NCI-H526 (cell line): Measurements from ENCODE around the gene DNAJB6.

Experiments
- DNase-seq, 2 experiments: peaks; one replicate each; lab custom pipeline; 2025; lab: John Stamatoyannopoulos, UW

The DNAJB6 gene

DNA sequence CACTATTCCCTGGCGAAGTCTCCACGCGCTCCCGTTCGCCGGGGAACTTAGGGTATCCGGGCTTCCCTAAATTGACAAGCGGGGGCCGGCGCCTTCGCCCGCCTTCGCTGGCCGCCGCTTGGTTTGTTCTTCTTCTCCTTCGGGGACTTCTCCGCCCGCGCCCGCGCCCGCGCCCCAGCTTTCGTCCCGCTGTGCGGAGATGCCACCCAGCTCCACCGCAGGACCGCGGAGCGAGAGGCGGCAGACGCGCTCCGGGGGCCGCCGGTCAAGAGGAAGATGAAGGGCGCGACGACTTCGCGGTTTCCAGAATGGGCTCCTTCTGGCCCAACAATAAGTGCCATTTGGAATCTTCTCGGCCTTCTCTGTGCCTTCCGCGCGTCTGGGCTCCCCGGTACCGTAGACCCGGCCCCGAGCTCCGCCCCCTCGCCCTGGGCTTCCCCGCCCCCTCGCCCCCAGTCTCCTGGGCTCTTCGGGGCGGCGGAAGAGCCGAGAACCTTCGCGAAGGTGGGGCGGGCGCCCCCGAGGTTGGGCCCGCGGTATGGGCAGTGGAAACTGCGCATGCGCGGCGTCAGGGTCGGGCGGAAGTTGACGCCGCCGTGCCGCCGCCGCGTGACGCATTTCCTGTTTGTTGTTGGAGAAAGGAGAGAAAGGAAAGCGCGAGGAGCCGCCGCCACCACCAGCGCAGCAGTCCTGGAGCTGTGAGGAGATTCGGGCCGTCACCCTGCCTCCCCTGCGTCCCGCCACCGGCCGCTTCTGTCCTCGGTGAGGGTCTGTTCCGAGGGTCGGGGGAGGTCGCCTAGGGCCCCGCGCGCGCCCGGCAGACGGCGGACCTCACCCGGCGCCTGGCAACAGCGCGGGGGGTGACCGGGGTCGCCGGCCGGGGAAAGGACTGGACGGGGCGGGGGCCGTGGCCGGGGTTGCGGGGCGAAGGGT, at the start of gene DNAJB6:
TSS of gene DNAJB6 (plus strand) at position 622 of the 933 bp plus-strand sequence. CDS start 21,569 bp downstream, outside the sequence.
- peak; percentile 87 to 97 for DNase-seq

DNA sequence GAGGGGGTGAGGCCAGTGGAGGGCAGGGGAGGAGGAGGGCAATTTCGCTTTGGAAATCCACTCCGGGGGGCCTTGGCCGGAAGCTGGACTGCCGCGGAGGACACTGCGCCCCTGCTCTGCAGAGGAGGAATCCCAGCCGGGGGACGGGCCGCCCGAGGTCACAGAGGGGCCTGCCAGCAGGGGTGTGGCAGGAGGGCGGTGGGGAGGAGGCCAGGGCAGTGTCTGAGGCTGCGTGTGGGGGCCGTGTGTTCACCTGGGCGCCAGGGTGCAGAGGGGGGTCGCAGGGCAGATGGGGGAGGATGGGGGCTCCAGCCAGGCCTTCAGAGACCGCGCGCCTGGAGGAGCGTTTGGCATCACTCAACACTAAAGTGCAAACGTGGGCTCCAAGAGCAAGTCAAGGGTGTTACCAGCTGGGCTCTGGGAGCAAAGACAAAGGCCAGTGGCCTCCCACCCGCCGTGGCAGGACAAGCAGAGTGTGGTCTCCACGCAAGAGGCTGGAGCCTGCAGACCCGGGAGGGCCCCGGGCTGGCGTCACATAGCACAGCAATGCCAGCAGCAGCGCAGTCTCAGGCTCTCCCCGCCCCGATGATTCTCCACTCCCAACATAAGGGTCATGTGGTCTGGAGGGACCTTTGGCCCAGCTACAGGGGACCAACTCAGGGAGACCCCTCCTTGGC, 45.3 kb upstream of the DNAJB6 start:
- DNase-seq = no peak

DNA sequence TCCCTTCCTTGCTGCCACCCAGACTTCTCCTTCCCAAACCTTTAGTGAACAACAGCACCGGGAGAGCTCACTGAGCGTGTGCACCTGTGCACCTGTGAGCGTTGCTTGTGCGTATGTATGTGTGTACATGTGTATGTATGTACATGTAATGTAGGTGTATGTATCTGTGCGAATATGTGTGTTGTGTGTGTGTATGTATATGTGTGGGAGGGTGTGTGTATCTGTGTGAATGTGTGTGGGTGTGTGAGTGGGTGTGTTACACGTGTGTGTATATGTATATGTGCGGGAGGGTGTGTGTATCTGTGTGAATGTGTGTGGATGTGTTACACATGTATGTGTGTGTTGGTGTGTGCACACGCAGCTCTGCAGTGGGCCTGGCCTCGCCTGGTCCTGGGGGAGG, 44.5 kb upstream of the DNAJB6 start:
- DNase-seq = no peak

DNA sequence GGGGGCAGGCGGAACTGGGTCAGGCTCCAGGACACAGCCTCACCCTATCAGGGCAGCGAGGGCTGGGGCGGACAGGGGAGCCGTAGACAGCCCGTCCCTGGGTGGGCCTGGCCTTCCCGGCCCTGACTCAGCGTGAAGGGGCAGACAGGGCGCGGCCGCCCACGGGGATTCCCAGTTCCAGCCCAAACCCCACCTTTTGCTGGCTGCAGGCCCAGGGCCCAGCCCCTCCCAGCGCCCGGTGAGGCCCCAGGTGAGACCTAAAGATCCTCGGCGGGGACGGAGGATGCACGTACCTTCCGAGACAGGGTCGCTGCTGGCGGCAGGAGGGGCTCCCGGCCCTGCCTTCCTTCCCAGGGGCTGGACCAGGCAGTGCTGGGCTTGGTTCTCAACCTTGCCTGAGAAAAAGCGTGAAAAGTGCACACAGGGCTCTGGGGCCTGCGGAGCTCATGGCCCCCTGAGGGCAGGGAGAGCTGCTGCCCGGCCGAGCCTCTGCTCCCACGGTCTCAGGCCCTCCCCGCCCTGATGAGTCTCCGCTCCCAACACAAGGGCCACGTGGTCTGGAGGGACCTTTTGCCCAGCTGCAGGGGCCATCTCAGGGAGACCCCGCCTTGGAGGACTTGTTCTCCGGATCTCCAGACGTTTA, 43.9 kb upstream of the DNAJB6 start:
- DNase-seq = no peak

DNA sequence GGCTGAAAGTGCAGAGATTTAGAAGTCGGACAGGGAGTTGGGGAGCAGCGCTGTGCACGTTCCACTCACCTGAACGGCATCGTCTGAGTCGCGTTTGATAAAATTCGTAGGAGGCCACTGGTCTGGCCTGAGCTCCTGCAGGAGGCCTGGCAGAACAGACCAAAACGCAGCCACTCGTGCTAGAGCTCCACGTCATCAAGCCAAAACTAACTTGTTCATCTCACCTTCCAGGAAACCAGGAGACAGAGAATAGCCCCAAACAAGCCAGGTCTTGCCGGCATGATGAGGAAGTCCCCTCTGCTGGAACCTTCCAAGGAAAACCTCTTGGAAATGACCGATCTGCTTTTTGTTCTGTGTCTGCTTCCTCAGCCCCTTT, 43.4 kb upstream of the DNAJB6 start:
- no peak for DNase-seq

DNA sequence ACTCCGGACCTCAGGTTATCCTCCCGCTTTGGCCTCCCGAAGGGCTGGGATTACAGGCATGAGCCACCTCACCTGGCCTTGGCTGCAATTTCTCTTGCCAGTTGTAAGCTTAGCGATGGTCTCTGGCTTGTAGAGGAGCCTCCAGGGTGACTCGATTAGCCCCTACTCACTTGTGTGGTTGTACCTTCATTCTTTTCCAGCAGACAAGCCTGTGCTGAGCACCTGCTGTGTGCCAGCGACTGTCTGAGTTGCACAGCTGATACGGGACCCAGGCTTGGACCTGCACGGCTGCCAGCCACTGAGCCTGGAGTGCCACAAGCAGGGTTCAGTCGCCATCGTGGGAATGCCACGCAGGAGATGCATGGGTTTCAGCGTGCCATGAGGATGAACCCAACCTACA, 42.0 kb upstream of the DNAJB6 start:
- DNase-seq = no peak

DNA sequence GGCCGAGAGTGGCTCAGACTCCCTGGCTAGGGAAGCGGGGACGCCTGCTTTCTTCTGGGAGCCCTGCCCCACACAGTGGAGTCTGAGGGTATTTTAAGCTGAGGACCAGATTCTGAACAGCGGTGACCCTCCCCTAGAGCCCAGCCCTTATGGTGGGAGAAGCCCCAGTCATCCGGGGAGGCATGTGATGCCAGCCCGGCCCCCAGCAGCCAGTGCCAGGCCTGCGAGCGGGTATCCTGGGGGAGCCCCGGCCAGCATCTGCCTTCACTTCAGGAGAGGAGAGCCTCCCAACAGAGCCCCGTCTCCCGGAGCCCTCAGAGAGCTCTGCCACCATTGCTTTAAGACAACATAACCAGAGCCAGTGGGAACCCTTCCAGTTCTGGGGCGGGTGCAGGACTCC, 41.5 kb upstream of the DNAJB6 start:
- no peak for DNase-seq

DNA sequence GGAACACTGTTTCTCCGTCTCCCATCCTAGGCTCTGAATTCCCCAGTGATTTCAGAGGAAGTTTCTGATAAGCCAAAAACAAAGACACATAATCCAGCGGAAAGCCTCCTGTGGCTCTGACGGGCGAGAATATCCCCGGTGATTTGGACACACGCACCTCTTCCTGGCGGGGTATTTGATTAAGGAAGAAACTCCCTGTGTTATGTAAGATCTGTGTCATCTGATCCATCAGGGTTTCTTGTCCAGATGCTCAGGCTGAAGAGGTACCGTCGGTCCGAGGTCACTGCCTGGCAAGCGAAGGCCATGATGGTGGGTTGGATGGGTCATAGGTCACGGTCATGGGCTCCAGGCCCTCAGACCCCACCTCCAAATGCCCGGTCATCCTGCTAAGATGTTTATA, 39.6 kb upstream of the DNAJB6 start:
- DNase-seq = no peak

DNA sequence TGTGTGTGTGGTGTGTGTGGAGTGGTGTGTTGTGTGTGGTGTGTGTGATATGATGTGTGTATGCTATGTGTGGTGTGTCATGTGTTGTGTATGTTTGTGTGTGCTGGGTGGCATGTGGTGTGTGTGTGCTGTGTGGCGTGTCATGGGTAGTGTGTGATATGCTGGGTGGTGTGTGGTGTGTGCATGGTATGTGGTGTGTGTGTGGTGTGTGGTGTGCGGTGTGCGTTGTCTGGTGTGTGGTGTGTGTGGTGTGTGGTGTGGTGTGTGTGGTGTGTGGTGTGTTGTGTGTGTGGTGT, 37.5 kb upstream of the DNAJB6 start:
- no peak for DNase-seq

DNA sequence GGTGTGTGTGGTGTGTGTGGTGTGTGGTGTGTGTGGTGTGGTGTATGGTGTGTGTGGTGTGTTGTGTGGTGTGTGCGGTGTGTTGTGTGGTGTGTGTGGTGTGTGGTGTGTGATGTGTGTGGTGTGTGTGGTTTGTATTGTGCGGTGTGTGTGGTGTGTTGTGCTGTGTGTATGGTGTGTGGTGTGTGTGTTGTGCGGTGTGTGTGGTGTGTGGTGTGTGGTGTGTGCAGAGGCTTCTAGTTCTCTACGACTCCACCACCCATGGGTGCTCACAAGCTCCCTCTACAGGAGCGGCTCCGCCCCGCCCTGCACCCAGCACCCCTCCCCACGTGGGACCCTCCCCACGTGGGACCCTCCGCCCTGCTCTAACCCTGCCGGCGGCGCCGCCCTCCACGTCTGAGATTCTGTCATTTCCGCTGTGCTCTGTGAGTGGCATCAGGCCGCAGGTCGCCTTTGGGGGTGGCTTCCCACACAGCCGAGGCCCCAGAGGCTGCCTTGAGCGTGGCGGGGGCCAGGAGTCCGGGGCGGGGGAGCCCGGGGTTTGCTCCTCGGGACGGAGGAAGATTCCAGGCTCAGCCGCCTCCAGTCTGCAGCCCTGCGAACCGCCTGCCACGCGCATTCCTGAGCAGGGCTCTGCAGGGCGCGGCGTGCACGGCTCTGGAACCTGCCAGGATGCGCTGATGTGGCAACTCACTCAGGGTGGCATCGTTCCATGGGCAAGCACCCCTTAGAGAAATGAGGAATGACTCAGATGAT, 37.0 kb upstream of the DNAJB6 start:
- no peak for DNase-seq

DNA sequence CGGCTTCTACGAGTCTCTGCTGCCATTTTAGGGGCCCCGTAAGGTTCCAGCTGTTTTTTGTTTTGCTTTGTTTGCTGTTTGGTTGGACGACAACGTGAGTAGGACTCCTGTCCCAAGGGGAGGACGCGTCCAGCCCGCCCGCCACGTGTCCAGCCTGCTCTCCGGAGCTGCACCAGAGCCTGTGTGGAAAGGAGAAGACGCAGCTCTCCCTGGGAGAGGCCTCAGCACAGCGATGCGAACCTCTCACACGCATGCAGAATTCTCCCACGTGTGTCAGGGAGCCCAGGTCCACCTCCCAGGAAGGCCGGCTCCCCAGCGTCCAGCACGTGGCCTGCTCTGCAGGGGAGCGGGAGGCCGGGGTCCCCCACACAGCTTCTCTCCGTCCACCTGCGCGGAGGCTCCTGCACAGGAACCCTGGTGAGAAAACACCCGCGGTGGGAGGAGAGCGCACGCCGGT, 36.4 kb upstream of the DNAJB6 start:
- no peak for DNase-seq

DNA sequence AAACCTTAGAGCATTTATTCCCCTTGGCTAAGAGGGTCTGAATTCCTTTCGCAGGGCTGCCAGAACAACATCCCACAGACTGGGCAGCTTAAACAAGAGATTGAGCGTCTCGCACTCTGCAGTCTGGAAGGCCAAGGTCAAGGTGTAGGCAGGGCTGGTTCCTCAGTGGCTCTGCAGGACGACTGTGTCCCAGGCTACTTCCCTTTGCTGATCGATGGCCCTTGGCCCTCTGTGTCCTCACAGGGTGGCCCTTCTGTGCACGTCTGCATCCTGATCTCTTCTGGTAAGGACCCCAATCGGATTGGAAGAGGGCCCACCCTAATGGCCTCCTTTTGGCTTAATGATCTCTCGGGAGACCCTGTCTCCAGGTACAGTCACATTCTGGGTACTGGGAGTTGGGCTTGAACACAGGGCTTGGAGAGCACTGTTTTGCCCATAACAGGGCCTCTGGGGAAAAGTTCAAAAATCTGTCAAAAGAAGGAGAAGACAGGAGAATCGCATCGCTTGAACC, 35.1 kb upstream of the DNAJB6 start:
- DNase-seq = no peak

DNA sequence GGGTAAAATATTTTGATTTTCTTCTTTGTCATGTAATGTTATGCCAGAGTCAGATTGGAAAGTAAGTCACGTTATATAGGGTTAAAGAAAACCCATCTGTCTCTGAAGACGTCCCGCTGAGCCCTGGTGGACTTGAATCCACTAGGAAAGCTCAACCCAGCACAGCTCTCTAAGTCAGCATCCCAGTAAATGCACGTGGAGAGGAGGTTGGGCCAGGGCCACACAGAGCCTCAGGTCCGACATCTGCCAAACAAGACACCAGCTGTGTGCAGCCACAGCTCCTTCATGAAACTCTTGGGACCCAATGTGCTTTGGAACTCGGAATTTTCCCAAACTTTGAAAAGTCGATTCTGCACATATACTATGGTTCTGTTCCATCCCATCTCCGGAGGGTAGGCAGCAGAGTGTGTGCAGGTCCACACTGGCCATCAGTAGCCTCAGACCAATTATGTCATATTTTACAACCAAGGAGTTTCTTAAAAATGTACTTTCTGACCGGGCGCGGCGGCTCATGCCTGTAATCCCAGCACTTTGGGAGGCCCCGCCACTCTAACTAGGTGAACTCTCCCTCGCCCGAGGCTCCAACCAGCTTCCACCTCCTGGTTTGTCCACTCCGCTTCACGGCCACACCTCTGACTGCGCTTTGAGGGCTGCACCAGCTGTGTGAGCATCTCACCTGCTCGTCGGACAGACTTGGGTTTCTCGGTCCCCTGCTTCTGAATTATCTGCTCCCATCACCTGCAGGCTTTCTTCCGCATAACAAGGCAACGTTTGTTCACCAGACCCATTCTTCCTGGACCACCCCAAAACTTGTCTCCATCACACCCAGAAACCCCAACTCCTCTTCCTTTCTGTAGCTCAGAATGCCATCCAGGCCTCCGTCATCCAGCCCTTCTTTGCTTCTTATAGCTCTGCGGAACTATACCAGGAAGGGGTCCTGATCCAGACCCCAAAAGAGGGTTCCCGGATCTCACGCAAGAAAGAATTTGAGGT, 29.7 kb upstream of the DNAJB6 start:
- no peak for DNase-seq

DNA sequence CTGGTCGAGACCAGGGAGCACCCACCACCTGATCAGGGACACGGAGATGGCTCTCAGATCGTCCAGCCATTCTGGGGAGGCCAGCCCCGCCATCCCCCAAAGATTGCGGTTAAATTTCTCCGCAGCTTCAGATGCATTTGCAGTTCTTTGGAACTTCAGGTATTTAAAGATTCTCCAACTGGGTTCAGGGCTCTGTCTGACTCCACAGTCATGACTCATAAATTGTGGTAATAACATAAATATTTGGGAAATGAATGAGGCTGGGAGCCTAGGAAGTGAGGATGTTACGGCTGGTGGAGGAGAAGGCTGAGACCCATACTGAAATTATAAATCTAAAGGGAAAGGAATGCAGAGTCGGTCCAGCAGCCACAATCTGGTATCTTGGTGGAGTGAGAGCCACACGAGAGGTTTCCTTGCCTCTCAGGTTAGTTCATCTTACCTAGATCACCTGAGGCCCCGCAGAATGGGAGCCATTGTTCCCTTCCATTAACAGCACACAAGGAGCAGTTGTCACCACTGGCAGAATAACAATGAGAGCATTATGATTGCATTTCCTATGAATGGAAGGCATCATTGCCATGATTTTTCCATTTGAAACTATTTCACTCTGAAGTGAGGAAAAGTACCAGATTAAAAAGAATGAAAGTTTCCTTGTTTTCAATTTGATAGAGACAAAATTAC, 26.7 kb upstream of the DNAJB6 start:
- peak; percentile 70 to 75 for DNase-seq

DNA sequence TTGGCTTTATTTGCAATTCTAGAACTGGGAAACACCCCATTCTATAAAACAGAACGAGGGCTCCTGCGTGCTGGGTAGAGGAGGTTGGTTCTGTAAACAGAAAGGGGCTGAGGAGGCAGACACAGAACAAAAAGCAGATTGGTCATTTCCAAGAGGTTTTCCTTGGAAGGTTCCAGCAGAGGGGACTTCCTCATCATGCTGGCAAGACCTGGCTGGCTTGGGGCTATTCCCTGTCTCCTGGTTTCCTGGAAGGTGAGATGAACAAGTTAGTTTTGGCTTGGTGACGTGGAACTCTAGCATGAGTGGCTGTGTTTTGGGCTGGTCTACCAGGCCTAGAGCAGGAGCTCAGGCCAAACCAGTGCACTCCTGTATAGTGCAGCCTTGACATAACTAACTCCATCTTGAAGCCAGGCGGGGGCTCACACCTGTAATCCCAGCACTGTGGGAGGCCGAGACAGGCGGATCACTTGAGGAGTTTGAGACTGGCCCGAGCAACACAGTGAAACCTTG, 26.1 kb upstream of the DNAJB6 start:
- DNase-seq = peak in 1 of 2 experiments; percentile 58

DNA sequence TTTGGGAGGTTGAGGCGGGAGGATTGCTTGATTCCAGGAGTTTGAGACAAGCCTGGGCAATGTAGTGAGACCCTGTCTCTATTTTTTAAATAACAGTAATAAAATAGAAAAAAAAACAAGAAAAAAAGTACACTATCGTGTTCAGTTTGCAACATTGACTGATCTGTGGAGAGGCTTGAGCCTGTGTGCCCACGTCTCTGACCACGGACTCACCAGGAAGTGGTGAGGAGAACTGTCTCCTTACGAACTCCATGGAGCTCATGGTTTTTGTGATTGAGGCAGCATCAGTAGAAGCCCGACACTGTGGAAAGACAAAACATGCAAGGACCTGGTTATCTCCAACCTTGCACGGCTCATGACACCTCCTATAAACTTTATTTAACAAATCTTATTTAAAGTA, 23.9 kb upstream of the DNAJB6 start:
- no peak for DNase-seq

DNA sequence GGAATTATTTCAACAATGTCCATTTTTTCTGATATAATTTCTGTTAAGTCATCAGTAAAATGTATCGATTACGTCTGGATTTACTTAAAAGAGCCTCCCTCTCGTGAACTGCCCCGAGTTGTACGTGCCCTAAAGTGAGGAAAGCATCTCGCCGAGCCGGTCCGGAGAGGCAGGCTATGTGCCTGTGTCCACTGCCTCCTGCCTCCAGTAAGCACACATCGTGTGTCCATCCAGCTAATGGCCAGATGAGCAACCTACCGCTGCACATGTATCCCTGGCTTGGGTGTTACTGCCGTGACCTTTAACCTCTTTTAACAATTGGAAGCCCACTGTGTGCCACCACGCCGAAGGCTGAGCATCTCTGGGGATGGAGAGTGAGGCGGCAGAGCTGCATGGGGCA, 23.2 kb upstream of the DNAJB6 start:
- no peak for DNase-seq

DNA sequence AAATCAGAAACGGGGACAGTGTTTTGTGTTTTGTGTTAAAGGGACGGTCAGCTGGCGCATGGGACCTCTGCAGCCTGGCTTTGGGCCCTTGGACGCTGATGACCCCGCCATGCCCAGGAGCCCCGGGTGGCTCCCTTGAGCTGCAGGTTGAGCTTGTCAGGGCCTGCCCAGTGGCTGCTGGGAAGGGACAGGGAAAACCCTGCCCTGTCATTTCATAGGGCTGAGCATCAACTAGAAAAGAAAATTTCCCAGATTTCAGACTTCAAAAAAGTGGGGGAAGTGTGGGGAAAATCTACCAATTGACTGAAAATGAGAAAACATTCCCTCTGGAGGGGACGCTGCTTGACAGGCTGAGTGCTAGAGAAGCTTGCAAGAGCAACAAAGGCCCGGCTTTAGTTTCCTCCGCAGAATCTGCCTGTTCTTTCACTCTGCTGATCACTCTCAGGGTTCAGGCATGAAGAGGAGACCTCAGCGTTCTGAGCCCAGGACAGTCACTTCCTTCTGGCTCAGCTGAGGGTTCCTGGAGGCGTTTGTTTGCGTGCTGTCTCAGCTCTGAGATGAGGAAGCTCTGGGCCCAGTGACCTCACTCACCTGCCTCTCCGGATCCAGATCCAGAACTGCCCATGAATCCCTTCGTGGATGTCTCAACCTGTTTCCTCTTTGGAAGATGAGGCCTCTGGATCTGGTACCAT, 18.6 kb upstream of the DNAJB6 start:
- no peak for DNase-seq

DNA sequence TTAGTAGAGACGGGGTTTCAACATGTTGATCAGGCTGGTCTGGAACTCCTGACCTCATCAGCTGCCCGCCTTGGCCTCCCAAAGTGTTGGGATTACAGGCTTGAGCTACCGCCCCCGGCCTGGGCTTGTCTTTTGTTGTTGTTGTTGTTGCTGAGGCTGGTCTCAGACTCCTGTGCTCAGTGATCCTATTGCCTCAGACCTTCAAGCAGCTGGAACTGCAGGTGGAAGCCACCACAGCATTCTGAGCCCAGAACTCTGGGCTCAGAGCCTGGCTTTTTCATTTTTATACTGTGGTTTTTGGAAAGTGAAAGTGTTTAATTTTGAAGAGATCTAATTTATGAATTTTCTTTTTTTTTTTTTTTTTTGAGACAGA, 16.2 kb upstream of the DNAJB6 start:
- DNase-seq = no peak
